B cell (primary cell): ENCODE data around the gene LRCH3.

Experiments used
- EZH2 ChIP-seq: IDR thresholded peaks from 2 replicates; pipeline ENCODE4 v1.6.1; 2012; ENCODE audit warnings: borderline replicate concordance, low read depth, mild to moderate bottlenecking, moderate library complexity, low read length; ENCODE audit not compliant: insufficient read depth, poor library complexity, severe bottlenecking
- TF ChIP-seq, protein P1 (sequence below): fragments of 200-600 bp; IDR thresholded peaks from one replicate; pipeline ENCODE4 v1.8.0; 2022; ENCODE audit warnings: antibody characterized with exemption, mild to moderate bottlenecking

DNA sequence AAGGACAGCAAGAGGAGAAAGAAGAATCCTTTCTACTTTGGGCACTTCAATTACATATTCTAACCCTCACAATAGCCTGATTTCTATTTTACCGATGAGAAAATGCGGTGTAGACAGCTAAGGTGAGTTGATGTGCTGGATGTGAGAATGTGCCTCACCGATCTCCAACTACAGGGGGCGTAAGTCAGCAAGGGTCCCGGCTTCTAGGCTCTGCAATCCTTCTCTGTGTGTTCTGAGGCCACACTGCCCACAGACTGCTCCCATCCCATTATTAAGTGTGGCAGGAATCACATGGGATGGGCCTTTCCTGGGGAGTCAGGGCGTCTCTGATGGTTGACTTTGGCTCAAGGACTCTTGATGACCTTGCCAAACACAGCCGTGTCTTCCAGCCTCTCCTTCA lies 135.4 kb downstream of the LRCH3 start:
- TF ChIP-seq, protein P1, sequence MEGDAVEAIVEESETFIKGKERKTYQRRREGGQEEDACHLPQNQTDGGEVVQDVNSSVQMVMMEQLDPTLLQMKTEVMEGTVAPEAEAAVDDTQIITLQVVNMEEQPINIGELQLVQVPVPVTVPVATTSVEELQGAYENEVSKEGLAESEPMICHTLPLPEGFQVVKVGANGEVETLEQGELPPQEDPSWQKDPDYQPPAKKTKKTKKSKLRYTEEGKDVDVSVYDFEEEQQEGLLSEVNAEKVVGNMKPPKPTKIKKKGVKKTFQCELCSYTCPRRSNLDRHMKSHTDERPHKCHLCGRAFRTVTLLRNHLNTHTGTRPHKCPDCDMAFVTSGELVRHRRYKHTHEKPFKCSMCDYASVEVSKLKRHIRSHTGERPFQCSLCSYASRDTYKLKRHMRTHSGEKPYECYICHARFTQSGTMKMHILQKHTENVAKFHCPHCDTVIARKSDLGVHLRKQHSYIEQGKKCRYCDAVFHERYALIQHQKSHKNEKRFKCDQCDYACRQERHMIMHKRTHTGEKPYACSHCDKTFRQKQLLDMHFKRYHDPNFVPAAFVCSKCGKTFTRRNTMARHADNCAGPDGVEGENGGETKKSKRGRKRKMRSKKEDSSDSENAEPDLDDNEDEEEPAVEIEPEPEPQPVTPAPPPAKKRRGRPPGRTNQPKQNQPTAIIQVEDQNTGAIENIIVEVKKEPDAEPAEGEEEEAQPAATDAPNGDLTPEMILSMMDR, result no peak
- TF ChIP-seq EZH2, result no peak
